HG02852 (cell line): Measurements from ENCODE around the gene UPF1.
"Not testable (repeated sequence)": the region's sequence is repeated elsewhere in the genome, so short reads cannot be mapped to it uniquely, and the experiment has no call there.

Experiments
- ATAC-seq: cut with Tn5 transposase; IDR thresholded peaks from one replicate; pipeline ENCODE4 v1.9.1; 2021; ENCODE audit warnings: mild to moderate bottlenecking, moderate library complexity; ENCODE audit not compliant: unreplicated experiment

The UPF1 gene

DNA sequence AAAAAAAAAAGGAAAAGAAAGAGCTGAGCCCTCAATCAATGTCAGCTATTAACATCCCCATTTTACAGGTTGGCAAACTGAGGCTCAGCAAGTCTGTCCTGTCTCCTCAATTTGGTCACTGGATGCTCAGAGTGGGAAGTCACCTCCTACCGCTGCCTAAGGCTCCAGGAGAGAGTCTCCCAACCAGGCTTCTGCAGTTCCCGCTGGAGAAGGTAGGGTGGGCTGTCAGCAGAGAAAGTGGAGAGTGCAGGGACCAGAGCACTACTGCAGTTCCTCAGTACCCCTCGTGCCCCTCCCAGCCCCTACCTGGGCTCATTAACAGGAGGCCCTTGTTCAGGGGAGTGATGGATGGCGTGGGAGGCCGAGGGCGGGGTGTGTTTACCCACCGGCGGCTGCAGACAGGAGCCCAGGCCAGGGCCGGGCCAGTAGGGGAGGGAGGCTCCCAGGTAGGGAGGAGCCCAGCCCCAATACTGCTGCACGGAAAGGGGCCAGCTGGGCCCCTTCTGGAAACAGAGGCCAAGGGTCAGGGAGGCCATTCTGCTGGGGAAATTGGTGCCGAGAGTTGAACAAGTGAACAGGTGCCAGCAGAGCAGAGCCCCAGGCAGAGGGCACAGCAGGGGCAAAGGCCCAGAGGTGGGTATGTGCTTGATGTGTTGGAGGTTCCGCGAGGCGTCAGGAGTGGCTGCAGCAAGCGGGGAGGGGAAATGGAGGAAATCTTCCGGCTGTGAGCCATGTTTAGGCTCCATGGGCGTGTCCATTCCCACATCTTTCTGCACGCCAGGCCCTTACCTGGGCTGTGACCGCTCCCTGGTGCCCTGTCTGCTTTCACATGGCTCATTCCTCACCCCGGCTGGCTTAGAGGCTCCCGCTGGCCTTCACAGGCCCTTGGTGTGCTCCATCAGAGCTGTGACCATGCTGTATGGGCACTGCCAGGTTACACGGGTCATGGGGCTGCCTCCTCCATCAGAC, 33.1 kb upstream of the UPF1 start:
- ATAC-seq, result no peak

DNA sequence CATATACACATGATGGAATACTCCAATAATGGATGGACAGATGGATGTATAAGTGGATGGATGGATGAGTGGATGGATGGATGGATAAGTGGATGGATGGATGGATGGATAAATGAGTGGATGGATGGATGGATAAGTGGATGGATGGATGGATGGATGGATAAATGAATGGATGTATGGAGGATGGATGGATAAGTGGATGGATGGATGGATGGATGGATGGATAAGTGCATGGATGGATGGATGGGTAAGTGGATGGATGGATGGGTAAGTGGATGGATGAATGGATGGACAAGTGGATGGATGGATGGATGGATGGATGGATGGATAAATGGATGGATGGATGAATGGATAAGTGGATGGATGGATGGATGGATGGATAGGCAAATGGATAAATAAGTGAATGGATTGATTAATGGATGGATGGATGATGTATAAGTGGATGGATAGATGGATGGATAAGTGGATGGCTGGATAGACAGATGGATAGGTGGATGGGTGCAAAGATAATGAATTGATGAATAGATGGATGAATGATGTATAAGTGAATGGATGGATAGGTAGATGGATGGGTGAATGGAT, 32.3 kb upstream of the UPF1 start:
- no peak for ATAC-seq

GRCh38 chr19:18800079-18800478, 31.7 kb upstream of the UPF1 start:
- no peak for ATAC-seq

GRCh38 chr19:18800636-18801035, 31.1 kb upstream of the UPF1 start:
- ATAC-seq, result no peak

DNA sequence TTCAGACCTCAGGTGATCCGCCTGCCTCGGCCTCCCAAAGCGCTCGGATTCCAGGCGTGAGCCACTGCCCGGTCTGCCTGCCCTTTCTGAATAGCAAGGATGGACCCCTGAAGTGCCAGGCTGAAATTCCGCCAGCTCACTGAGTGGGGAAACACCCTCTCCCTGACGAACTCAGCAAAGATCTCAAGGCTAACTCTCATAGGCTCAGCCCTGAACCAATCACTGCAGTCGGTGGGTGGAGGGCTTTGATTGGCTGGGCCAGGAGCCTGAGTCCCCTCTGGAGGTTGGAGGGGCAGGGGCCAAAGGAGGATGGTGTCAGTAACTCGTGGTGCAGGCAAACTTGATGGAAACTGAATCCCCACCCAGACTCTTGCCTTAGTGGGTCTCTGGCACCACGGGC, 29.4 kb upstream of the UPF1 start:
- ATAC-seq, result no peak

GRCh38 chr19:18803550-18804138, 28.1 kb upstream of the UPF1 start:
- ATAC-seq, result no peak

DNA sequence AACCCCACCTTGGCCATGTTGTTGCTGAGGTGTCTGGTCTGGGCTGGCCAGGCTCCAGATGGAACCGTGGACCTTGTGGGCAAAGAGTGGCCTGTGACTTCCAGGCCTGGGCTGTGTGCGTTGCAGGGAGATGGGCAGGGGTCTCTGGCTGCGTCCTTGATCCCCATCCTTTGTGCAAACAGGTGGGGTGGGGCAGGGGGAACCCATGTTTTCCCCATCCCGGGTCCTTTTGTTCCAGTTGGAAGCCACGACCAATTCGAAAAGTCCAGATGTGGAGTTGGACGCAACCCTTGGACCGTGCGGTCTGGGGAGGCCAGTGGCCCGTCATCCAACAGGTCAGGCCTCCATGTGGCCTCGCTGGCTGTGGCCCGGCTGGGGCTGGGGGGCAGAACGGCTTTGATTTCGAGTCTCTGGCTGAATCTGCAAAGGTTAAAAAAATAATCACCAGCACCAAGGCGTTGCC, 27.6 kb upstream of the UPF1 start:
- ATAC-seq, result no peak

- no peak for ATAC-seq
Observed at GRCh38 chr19:18804643-18805042, 27.1 kb upstream of the UPF1 start.

DNA sequence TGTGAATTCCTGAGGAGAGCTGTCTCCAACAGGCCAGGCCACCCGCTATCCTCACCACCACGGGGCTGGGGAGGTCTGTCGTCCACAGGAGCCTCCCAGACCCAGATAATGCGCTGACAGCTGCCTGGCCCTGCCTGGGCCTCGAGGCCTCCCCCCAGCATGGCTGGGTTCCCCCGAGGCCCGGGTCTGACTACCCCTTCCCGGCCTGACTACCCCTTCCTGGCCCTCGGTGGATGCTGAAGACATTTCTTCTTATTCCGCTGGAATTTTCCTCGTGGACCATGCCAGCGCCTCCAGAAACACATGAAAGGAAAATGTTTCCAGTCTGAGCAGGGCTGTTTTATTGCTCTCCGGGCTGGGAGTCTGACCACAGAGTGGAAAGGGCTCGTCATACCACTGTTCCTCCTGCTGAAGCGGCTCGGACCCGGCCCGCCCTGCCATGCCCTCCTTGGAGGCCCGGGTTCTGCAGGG, 23.9 kb upstream of the UPF1 start:
- ATAC-seq, result no peak

DNA sequence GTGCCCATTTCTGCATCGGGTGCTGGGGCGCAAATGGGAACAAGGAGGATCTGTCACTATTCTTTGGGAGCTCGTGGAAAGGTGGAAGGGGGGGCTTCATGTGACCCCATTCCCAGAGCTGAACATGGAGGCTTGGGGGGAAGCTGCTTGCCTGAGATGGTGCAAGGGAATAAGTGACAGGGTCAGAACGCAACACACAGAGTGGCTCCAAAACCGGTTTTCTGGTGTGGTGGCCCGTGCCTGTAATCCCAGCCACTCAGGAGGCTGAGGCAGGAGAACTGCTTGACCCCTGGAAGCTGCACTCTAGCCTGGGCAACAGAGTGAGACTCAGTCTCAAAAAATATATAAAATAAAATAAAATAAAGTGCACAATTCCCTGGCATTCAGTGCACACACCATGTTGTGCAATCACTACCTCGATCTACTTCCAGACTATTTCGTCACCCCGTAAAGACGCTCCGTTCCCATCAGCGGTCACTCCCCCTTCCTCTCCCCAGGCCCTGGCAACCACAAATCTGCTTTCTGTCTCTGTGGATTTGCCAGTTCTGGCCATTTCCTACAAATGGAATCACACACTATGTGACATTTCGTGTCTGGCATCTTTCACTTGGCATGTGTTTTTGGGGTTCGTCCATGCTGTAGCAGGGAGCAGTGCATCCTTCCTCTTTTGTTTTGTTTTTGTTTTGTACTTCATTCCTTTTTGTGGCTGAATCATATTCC, 22.4 kb upstream of the UPF1 start:
- no peak for ATAC-seq

- not testable (repeated sequence) for ATAC-seq
Observed at GRCh38 chr19:18811638-18812037, 20.1 kb upstream of the UPF1 start.

DNA sequence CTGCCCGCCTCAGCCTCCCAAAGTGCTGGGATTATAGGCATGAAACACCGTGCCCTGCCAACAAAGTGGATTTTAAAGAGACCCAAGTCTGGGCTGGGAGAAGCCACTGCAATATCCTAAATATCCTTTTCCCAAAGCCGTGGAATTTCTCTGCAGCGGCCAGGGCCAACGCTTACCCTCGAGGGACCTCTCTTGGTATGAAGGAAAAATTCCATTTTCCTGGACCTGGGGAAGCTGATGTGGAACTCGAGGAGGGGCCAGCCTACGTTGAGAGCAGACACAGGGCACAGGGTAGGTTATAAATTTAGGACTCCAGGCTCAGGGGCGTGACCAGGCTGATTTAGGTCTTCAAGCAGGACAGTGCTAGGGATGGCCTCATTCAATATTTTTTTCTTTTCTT, 17.7 kb upstream of the UPF1 start:
- ATAC-seq, result no peak

DNA sequence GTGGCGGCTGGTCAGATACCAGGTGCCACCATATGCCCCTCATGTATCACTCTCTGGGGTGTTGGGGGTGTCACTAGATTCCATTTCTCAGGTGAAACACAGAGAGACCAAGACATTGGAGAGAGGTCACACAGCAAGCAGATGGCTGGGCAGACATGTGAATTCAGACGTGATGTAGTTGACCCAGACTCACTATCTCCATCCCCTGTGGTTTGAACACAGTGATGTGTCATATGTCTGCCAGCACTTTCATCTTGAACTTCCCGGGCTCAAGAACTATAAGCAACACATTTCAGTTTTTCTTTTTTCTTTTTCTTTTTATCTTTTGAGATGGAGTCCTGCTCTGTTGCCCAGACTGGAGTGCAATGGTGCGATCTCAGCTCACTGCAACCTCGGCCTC, 16.1 kb upstream of the UPF1 start:
- no peak for ATAC-seq

GRCh38 chr19:18816645-18817044, 15.1 kb upstream of the UPF1 start:
- not testable (repeated sequence) for ATAC-seq

DNA sequence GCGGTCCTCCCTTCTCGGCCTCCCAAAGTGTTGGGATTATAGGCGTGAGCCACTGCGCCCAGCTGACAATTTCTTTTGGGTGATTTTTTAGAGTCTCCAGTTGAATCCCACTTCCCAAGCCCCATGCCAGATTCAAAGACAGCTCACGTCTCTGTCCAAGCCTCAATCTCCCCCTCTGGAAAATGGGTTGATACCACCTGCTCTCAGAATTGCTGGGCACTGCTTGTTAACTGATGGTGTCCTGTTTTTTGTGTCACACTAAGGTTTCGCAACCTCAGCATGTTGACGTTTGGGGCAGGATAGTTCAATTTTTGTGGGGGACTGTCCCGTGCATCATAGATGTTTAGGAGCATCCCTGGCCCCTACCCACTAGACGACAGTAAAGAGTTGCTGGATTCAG, 14.2 kb upstream of the UPF1 start:
- no peak for ATAC-seq

DNA sequence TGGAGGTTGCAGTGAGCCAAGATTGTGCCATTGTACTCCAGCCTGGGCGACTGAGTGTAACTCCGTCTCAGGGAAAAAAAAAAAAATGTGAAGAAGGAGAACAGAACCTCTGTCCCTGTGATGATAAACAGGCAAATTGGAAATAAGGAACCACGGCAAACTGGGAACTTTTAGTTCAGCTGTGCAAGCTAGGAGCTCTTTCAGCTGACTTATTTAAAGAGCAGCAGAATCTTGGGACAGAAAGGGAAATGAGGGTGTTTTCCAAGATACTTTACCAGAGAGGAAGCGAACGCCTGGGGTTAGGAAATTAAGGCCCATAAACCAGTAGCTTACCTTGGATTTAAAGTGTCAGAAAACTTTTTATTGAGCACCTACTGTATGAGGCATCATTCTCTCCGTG, 3.0 kb upstream of the UPF1 start:
- ATAC-seq, result no peak

- ATAC-seq, result no peak
Observed at GRCh38 chr19:18830488-18830887, 1.3 kb upstream of the UPF1 start.

DNA sequence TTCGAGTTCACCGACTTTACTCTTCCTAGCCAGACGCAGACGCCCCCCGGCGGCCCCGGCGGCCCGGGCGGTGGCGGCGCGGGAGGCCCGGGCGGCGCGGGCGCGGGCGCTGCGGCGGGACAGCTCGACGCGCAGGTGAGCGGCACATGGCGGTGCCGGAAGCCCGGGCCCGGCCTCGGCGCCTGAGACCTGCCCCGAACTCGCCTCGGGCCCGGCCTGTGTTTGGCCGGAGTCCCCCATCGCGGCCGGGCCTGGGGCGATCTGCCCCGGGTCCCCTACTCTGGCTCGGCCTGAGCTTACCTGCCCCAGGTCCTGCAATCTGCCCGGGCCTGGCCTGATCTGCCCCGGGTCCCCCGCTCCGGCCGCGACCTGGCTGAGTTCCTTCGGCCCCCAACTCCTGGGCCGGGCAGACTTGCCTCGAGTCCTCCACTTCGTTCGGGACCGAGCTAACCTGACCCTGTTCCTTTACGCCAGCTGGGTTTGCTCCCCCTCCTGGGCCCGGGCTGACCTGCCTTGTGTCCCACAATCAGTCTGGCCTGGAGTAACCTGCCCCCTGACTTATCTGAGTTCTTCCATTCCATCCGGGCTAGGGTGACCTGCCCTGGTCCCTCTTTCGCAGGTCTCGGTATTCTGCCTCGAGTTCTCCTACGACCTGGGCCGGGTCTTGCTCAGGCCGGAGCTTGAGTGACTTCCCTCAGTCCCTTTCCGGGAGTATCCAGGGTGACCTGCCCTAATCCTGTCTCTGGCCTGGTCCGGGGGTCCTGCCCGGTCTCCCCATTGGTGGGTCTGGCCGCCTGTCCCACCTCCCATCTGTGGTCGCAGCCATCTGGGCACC, 764 bp downstream of the UPF1 start:
- peak; percentile 30 for ATAC-seq

- ATAC-seq, result no peak
Observed at GRCh38 chr19:18833141-18833476, 1.4 kb downstream of the UPF1 start.

- no peak for ATAC-seq
Observed at GRCh38 chr19:18833849-18834643, 2.3 kb downstream of the UPF1 start.
